ENCODE results near the gene MILR1. TPM values are rescaled to one million over a fixed set of nuclear protein-coding genes. Genes with fewer than 3 reads are reported as not detected.

The MILR1 gene
- total and polyA plus RNA-seq, 2 experiments from 2014 or later: 0.39 TPM; not detected in 1

DNA sequence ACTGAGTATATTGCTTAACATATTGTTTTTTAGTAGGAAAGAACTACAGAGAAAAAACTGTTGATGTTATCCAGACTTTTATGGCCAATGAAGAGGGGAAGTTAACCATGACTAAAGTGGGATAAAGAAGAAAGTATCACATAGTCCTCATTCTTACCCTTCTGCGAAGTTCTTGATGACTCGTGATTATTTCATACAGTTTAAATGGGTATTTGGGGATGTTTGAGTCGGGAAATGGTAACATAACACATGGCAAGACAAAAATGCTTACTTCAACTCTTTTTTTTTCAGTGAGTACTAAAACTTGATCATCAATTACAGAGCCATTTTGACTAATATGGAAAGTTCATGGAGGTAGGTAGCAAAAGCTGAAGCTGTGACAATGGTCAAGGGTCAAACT is 43.1 kb downstream of the MILR1 start:
- H3K9me3 Mint-ChIP-seq: peaks cover 14% of the 10 kb centered on the region
- Histone ChIP-seq H3K27ac (ENCODE audit: low read depth) (no peak overlapping the region), H3K4me2 (no peak overlapping the region), H3K36me3 (ENCODE audit: insufficient read depth) (peaks cover 42% of the 10 kb centered on the region), H4K20me1 (replicated peaks; ENCODE audit: insufficient read depth) (peaks cover 6% of the 10 kb centered on the region), H3K4me3 (no peak overlapping the region), H3F3A (replicated peaks; ENCODE audit: low read depth) (peaks cover 3% of the 10 kb centered on the region; the same call in 1 of the 2 replicates), H2AFZ (no peak overlapping the region), H3K4me1 (ENCODE audit: insufficient read depth) (peaks cover 6% of the 10 kb centered on the region), H3K9me2 (ENCODE audit: insufficient read depth) (no peaks in the 10 kb centered on the region), H3K79me2 (replicated peaks; ENCODE audit: insufficient read depth) (peaks cover 38% of the 10 kb centered on the region), H3K27me3 (ENCODE audit: insufficient read depth) (no peaks in the 10 kb centered on the region)
- ATAC-seq (no peak), DNase-seq (ENCODE audit: low spot score) (no peak)
- peaks cover 12% of the 10 kb centered on the region for H3K4me1 Mint-ChIP-seq
- no peak overlapping the region for H3K27ac Mint-ChIP-seq
- peaks cover 88% of the 10 kb centered on the region for H3K36me3 Mint-ChIP-seq (ENCODE audit: low read depth)
- peaks cover 19% of the 10 kb centered on the region for H3K27me3 Mint-ChIP-seq (ENCODE audit: insufficient read depth, low read depth, poor library complexity)
- TF ChIP-seq JUNB (IDR thresholded peaks at IDR 0.05; ENCODE audit: unreplicated experiment) (no peak), EZH2phosphoT487 (IDR thresholded peaks at IDR 0.05; ENCODE audit: unreplicated experiment) (no peak), POLR2AphosphoS5 (IDR thresholded peaks at IDR 0.05; ENCODE audit: low read depth) (no peak), EZH2 (IDR thresholded peaks at IDR 0.05; ENCODE audit: low read depth, unreplicated experiment) (no peak), CREB1 (CRISPR knock-in tag; IDR thresholded peaks at IDR 0.05; ENCODE audit: low read depth) (no peak), ZNF114 (CRISPR knock-in tag; IDR thresholded peaks at IDR 0.05) (no peak), ZNF462 (CRISPR knock-in tag; IDR thresholded peaks at IDR 0.05) (no peak), STAT1 (IDR thresholded peaks at IDR 0.05; ENCODE audit: unreplicated experiment) (no peak), ZNF331 (CRISPR knock-in tag; IDR thresholded peaks at IDR 0.05; ENCODE audit: low read depth) (no peak), NANOG (IDR thresholded peaks at IDR 0.05; ENCODE audit: borderline replicate concordance) (no peak)
- TF ChIP-seq, protein P1, sequence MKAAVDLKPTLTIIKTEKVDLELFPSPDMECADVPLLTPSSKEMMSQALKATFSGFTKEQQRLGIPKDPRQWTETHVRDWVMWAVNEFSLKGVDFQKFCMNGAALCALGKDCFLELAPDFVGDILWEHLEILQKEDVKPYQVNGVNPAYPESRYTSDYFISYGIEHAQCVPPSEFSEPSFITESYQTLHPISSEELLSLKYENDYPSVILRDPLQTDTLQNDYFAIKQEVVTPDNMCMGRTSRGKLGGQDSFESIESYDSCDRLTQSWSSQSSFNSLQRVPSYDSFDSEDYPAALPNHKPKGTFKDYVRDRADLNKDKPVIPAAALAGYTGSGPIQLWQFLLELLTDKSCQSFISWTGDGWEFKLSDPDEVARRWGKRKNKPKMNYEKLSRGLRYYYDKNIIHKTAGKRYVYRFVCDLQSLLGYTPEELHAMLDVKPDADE (IDR thresholded peaks at IDR 0.05): no peak
- TF ChIP-seq, protein P2, sequence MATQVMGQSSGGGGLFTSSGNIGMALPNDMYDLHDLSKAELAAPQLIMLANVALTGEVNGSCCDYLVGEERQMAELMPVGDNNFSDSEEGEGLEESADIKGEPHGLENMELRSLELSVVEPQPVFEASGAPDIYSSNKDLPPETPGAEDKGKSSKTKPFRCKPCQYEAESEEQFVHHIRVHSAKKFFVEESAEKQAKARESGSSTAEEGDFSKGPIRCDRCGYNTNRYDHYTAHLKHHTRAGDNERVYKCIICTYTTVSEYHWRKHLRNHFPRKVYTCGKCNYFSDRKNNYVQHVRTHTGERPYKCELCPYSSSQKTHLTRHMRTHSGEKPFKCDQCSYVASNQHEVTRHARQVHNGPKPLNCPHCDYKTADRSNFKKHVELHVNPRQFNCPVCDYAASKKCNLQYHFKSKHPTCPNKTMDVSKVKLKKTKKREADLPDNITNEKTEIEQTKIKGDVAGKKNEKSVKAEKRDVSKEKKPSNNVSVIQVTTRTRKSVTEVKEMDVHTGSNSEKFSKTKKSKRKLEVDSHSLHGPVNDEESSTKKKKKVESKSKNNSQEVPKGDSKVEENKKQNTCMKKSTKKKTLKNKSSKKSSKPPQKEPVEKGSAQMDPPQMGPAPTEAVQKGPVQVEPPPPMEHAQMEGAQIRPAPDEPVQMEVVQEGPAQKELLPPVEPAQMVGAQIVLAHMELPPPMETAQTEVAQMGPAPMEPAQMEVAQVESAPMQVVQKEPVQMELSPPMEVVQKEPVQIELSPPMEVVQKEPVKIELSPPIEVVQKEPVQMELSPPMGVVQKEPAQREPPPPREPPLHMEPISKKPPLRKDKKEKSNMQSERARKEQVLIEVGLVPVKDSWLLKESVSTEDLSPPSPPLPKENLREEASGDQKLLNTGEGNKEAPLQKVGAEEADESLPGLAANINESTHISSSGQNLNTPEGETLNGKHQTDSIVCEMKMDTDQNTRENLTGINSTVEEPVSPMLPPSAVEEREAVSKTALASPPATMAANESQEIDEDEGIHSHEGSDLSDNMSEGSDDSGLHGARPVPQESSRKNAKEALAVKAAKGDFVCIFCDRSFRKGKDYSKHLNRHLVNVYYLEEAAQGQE (IDR thresholded peaks at IDR 0.05; ENCODE audit: unreplicated experiment): no peak
- TF ChIP-seq, protein P3, sequence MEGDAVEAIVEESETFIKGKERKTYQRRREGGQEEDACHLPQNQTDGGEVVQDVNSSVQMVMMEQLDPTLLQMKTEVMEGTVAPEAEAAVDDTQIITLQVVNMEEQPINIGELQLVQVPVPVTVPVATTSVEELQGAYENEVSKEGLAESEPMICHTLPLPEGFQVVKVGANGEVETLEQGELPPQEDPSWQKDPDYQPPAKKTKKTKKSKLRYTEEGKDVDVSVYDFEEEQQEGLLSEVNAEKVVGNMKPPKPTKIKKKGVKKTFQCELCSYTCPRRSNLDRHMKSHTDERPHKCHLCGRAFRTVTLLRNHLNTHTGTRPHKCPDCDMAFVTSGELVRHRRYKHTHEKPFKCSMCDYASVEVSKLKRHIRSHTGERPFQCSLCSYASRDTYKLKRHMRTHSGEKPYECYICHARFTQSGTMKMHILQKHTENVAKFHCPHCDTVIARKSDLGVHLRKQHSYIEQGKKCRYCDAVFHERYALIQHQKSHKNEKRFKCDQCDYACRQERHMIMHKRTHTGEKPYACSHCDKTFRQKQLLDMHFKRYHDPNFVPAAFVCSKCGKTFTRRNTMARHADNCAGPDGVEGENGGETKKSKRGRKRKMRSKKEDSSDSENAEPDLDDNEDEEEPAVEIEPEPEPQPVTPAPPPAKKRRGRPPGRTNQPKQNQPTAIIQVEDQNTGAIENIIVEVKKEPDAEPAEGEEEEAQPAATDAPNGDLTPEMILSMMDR (conservative IDR thresholded peaks at IDR 0.05; ENCODE audit: low read depth in 2 of 2): no peak
- H3K4me3 Mint-ChIP-seq: no peak overlapping the region
